HG03097 (cell line): ENCODE results near the gene NISCH.
A peak's percentile ranks its signal among the peaks of the same experiment; 100 is the strongest.

Source experiments
- ATAC-seq: cut with Tn5 transposase; IDR thresholded peaks from one replicate; pipeline ENCODE4 v1.9.1; 2021; ENCODE audit not compliant: unreplicated experiment, low FRiP score

The NISCH gene

GRCh38 chr3:52435246-52436101 is 19.9 kb upstream of the NISCH start:
- no peak for ATAC-seq

DNA sequence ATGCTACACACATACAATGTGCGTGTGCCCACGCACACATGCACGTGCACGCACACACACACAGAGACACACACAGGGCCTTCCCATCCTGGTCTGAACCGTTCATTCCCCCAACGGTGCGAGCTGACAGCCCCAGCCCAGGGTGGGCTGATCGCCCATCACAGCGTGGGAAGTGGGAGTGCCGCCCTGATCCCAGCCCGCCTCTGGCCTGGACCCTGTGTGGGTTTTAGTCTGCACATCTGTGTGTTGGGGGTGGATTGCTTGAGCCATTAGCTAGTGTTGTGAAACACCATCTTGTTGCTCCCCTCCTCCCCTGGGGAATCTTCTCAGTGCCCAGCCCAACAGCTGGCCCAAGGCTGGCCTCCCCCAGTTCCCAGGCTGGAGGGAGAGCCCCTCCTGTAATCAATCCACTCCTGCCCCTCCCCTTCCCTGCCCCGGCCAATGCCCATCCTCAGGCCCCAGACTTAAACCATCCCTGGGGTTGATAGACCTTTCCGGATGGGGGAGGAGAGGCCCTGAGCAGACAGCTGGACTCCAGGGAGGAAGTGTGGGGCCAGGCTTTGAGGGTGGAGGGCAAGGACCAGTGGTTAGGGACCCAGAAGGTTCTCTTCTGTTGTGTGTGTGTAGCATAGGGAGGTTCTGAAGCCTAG is 18.8 kb upstream of the NISCH start:
- no peak for ATAC-seq

DNA sequence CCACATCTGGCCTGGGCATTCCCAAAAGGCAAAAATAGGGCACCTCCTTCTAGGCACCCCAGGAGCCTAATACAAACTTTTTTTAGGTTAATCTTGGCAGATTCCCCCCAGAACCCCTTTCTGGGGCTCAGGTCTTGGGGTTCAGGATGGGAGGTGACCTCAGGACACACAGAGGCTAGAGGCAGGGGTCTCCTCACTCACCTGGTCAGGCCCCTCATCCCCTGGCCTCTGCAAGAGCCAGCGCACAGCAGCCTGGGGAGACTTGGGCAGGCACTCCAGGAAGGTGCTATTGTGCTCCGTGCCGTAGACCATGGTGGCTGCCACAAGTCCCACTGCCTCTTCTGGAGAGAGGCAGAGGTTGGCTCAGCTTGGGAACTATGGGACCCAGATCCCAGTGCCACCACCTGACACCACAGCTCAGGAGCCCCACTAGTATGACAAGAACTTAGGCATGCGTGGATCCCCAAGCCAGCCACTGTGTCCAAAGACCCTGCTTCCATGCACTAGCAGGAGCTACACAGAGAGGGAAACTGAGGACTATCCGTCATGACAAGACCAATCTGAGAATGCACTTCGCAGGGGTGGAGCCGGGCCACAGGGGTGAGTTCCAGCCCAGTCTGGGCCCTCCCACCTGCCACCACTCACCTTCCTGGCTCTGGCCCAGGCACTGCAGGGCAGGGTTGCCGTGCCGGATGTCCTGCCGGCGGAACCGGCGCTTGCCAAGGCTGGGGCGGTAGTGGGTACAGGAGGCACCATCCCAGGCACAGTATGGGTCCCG is 17.9 kb upstream of the NISCH start:
- no peak for ATAC-seq

DNA sequence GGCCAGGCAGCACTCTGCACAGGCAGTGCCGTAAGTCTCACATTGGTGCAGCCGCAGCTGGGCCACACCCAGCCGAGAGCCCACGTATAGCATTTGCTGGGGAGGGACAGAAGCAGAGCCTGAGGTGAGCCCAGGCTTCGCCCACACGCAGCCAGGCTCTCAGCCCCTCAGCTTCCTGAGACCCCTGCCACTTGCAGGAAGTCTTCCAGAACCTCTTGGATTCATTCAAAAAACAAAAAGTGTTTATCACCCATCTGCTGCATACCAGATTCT is 17.4 kb upstream of the NISCH start:
- no peak for ATAC-seq

DNA sequence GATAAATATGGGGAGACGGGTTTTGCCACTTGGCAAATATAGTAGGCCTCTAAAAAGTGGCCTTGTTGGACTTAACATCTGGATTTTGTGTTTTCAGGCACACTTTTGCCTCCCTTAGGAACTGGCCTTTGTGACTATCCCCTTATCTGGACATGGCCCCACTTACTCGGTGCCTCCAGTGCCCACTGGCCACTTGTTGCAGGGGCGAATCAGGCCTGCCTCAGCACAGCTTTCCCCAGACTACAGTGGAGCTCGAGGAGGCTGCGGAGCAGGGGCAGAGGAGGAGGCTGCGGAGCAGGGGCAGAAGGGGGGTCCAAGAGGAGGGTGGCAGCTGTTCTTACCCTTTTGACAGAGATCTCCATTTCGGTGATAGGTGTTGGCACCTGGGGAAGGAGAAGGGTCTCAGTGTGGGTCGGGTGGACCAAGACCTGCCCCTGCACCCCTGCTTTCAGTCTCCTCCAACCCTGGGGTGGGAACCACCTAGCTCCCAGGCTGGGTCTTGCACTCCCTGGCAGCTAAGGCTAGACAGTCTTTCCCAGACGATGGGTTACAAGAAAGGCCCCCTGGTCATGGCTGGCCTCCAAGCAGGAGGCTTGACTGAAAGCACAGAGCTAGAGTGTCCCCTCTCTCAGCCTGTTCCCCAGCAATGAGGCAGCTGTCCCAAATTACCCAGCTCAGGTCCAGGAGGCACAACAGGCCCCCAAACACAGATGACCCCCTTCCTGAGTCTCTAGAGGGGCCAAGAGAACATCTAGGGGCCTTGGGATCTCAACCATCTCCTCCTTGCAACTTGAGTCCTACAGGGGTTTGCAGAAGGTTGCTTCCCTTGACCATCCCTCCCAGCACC is 16.6 kb upstream of the NISCH start:
- no peak for ATAC-seq

- no peak for ATAC-seq
Observed at GRCh38 chr3:52439426-52440248, 15.8 kb upstream of the NISCH start.

GRCh38 chr3:52440249-52440551 is 15.2 kb upstream of the NISCH start:
- ATAC-seq = no peak

GRCh38 chr3:52440671-52441070 is 14.7 kb upstream of the NISCH start:
- no peak for ATAC-seq

- ATAC-seq = no peak
Observed at GRCh38 chr3:52441091-52441771, 14.2 kb upstream of the NISCH start.

DNA sequence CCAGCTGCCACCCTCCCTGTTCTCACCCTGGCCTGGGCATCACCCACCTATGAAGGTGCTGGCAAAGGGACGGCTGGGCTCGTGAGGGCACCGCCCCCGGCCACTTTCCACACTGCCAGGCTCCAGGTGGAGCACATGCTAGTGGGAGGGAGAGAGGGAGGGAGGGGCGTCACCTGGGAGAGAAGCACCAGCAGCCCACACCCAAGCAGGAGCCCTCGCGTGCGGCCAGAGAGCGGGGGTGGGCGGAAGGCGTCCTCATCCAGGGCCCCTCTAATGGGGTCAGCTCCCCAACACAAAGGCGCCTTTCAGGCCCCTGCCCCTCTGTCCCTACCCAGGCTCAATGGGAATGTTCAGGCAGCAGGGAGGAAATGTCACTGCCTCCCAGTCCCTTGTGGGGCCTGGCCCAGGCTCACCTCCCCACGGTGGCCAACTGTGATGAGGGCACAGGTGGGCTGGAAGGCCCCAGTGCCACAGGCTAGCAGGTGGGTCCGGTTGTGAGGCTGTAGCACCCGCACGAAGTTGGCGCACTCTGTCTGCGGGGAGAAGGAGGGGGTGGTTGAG is 13.6 kb upstream of the NISCH start:
- ATAC-seq = no peak

- no peak for ATAC-seq
Observed at GRCh38 chr3:52442409-52443267, 12.8 kb upstream of the NISCH start.

DNA sequence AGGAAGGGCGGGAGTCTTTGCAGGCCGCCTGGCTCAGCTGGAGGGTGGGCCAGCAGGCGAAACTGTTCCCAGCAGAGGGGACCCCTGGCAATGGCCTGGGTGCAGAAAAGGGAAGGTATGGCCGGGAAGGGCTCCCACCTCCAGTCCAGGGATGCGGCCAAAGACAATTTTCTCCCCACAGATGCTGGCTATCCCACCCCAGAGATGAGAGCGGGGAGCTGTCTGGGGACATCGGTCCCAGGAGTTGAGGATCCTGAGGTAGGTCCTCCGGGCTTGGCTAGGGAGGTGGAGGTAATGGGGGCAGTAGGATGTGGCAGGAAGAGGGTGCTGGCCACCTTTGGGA is 12.2 kb upstream of the NISCH start:
- no peak for ATAC-seq

DNA sequence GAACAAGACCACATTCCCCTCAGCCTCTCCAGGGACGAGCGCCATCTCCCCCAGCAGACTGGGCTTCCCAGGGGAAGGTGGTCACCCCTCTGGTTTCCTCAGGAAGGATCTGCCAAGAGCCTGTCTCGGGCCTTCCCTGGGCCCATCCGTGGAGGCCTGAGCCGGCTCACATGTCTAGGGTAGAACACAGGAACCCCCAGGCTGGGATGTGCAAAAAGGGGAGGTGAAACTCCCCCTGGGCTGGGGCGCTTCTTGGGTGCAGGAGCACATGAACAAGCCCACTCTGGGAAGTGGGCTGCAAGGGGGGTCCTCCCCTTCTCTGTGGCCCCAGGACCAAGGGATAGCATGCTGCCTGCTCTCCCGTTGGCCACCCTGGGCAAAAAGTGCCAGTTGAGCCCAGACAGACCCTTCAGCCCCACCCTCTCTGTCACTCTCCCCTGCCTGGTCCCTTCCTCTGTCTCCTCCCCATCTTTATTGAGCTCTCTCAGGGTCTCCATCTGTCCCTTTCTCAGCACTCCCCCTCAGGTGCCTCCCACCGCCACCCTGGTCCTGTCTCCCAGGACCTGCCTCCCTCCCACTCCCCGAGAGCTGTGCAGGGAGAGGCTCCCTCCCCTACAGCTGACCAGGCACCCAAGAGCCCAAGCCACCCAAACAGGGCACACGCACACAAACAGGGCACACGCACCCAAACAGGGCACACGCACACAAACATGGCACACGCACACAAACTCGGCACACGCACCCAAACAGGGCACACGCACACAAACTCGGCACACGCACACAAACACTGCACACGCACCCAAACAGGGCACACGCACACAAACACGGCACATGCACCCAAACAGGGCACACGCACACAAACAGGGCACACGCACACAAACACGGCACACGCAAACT is 11.4 kb upstream of the NISCH start:
- ATAC-seq = no peak

GRCh38 chr3:52444860-52445793 is 10.3 kb upstream of the NISCH start, which contains the start of gene SEMA3G:
Gene SEMA3G, minus strand, starts transcription at chr3:52445103. Its CDS starts 76 bp downstream, at chr3:52445027.
- peak; percentile 60 for ATAC-seq

GRCh38 chr3:52446042-52446441 is 9.4 kb upstream of the NISCH start:
- no peak for ATAC-seq
